ENCODE data around the gene GGN.
A peak's percentile ranks its signal among the peaks of the same experiment; 100 is the strongest.

Gene GGN

GRCh38 chr19:38377052-38377451 is 10.8 kb downstream of the GGN start:
- TF ChIP-seq TCF12 (IDR thresholded peaks at IDR 0.05; ENCODE audit: low read depth), result no peak
- no peak for TF ChIP-seq ZBTB7A (IDR thresholded peaks at IDR 0.05; ENCODE audit: low read depth)
- TF ChIP-seq FOXM1 (IDR thresholded peaks at IDR 0.05; ENCODE audit: borderline replicate concordance, low read depth), result no peak
- no peak for TF ChIP-seq NFIC (IDR thresholded peaks at IDR 0.05)
- no peak for TF ChIP-seq USF1 (IDR thresholded peaks at IDR 0.05)
- no peak for TF ChIP-seq RAD21 (IDR thresholded peaks at IDR 0.05; ENCODE audit: low read depth)
- no peak for TF ChIP-seq TEAD4 (IDR thresholded peaks at IDR 0.05)
- TF ChIP-seq TAF1 (IDR thresholded peaks at IDR 0.05; ENCODE audit: low read depth), result no peak
- TF ChIP-seq REST (IDR thresholded peaks at IDR 0.05; ENCODE audit: low read depth), result no peak
- no peak for TF ChIP-seq CEBPB (IDR thresholded peaks at IDR 0.05)
- no peak for TF ChIP-seq YY1 (IDR thresholded peaks at IDR 0.05; ENCODE audit: low read depth)
- TF ChIP-seq EP300 (IDR thresholded peaks at IDR 0.05; ENCODE audit: borderline replicate concordance), result no peak
- no peak for TF ChIP-seq EGR1 (IDR thresholded peaks at IDR 0.05)
- no peak for TF ChIP-seq MAX (IDR thresholded peaks at IDR 0.05)
- TF ChIP-seq CREB1 (IDR thresholded peaks at IDR 0.05; ENCODE audit: low read depth), result no peak

- TF ChIP-seq EP300 (IDR thresholded peaks at IDR 0.05; ENCODE audit: borderline replicate concordance) (no peak), CEBPB (IDR thresholded peaks at IDR 0.05) (no peak), CREB1 (IDR thresholded peaks at IDR 0.05; ENCODE audit: low read depth) (no peak), NFIC (IDR thresholded peaks at IDR 0.05) (no peak), ZBTB7A (IDR thresholded peaks at IDR 0.05; ENCODE audit: low read depth) (no peak), RAD21 (IDR thresholded peaks at IDR 0.05; ENCODE audit: low read depth) (no peak), TAF1 (IDR thresholded peaks at IDR 0.05; ENCODE audit: low read depth) (no peak), REST (IDR thresholded peaks at IDR 0.05; ENCODE audit: low read depth) (no peak), USF1 (IDR thresholded peaks at IDR 0.05) (no peak), FOXM1 (IDR thresholded peaks at IDR 0.05; ENCODE audit: borderline replicate concordance, low read depth) (no peak), TCF12 (IDR thresholded peaks at IDR 0.05; ENCODE audit: low read depth) (no peak), TEAD4 (IDR thresholded peaks at IDR 0.05) (no peak), YY1 (IDR thresholded peaks at IDR 0.05; ENCODE audit: low read depth) (no peak), MAX (IDR thresholded peaks at IDR 0.05) (no peak), EGR1 (IDR thresholded peaks at IDR 0.05) (no peak)
These were observed 11.3 kb downstream of the GGN start for GRCh38 chr19:38376576-38376975.

- TF ChIP-seq NFIC (IDR thresholded peaks at IDR 0.05) (no peak), CEBPB (IDR thresholded peaks at IDR 0.05) (no peak), YY1 (IDR thresholded peaks at IDR 0.05; ENCODE audit: low read depth) (no peak), ZBTB7A (IDR thresholded peaks at IDR 0.05; ENCODE audit: low read depth) (no peak), REST (IDR thresholded peaks at IDR 0.05; ENCODE audit: low read depth) (no peak), FOXM1 (IDR thresholded peaks at IDR 0.05; ENCODE audit: borderline replicate concordance, low read depth) (no peak), MAX (IDR thresholded peaks at IDR 0.05) (no peak), TCF12 (IDR thresholded peaks at IDR 0.05; ENCODE audit: low read depth) (no peak), RAD21 (IDR thresholded peaks at IDR 0.05; ENCODE audit: low read depth) (no peak), USF1 (IDR thresholded peaks at IDR 0.05) (no peak), CREB1 (IDR thresholded peaks at IDR 0.05; ENCODE audit: low read depth) (no peak), EGR1 (IDR thresholded peaks at IDR 0.05) (no peak), TEAD4 (IDR thresholded peaks at IDR 0.05) (no peak)
These were observed 12.1 kb downstream of the GGN start for GRCh38 chr19:38375748-38376147.

- no peak for TF ChIP-seq CREB1 (IDR thresholded peaks at IDR 0.05; ENCODE audit: low read depth)
- TF ChIP-seq MAX (IDR thresholded peaks at IDR 0.05), result peak; percentile 6; the same call in 1 of the 2 replicates
- no peak for TF ChIP-seq FOXM1 (IDR thresholded peaks at IDR 0.05; ENCODE audit: borderline replicate concordance, low read depth)
These were observed 12.7 kb downstream of the GGN start for GRCh38 chr19:38375098-38375493.

Measured in Ishikawa (cell line).